Jurkat, Clone E6-1 (cell line): ENCODE measurements around the gene EBI3.
A peak's percentile ranks its signal among the peaks of the same experiment; 100 is the strongest.
"Not testable (repeated sequence)": the region's sequence is repeated elsewhere in the genome, so short reads cannot be mapped to it uniquely, and the experiment has no call there.

Experiments
- DNase-seq: peaks from one replicate; pipeline ENCODE4 v3.0.0-alpha.2; 2011; ENCODE audit warnings: low read depth, low spot score
- H3K4me3 ChIP-seq: 2 replicates; pipeline ENCODE4 v1.5.1; 2011; ENCODE audit warnings: mild to moderate bottlenecking, low read length, control low read depth, moderate library complexity

Gene EBI3

GRCh38 chr19:4232139-4232538 is 2.8 kb downstream of the EBI3 start:
- DNase-seq, H3K4me3 ChIP-seq: not testable (repeated sequence)

- H3K4me3 ChIP-seq, result no peak overlapping the region
Observed at GRCh38 chr19:4232614-4233281, 3.4 kb downstream of the EBI3 start.

GRCh38 chr19:4233282-4233853 is 4.0 kb downstream of the EBI3 start:
- no peak overlapping the region for H3K4me3 ChIP-seq
- peak; percentile 26 for DNase-seq

More at GRCh38 chr19:4232614-4233281, 3.4 kb downstream of the EBI3 start:
- no peak for DNase-seq

GRCh38 chr19:4234142-4234861 is 5.0 kb downstream of the EBI3 start:
- no peak overlapping the region for H3K4me3 ChIP-seq
- no peak for DNase-seq

- H3K4me3 ChIP-seq, result no peak overlapping the region
- no peak for DNase-seq
Observed at GRCh38 chr19:4234862-4235201, 5.5 kb downstream of the EBI3 start.

- not testable (repeated sequence) for DNase-seq, H3K4me3 ChIP-seq
Observed at GRCh38 chr19:4237510-4237909, 8.2 kb downstream of the EBI3 start.

- no peak overlapping the region for H3K4me3 ChIP-seq
- no peak for DNase-seq
Observed at GRCh38 chr19:4238831-4239230, 9.5 kb downstream of the EBI3 start.

GRCh38 chr19:4241824-4242430 is 12.6 kb downstream of the EBI3 start:
- H3K4me3 ChIP-seq, result no peak overlapping the region
- no peak for DNase-seq

- DNase-seq, H3K4me3 ChIP-seq: not testable (repeated sequence)
Observed at GRCh38 chr19:4245938-4246337, 16.6 kb downstream of the EBI3 start.

- DNase-seq, result peak; percentile 99
- peak within 1 kb of the TSS; percentile 92 for H3K4me3 ChIP-seq
Observed at GRCh38 chr19:4246767-4247593, 17.7 kb downstream of the EBI3 start, which contains the start of gene YJU2. Gene YJU2 (plus strand): TSS chr19:4247080. CDS start chr19:4247147, 67 bp downstream.

GRCh38 chr19:4256563-4256962 is 27.2 kb downstream of the EBI3 start:
- H3K4me3 ChIP-seq, result no peak overlapping the region
- DNase-seq, result no peak

- DNase-seq, result no peak
- H3K4me3 ChIP-seq, result no peak overlapping the region
Observed at GRCh38 chr19:4257025-4257424, 27.7 kb downstream of the EBI3 start.

GRCh38 chr19:4258181-4258580 is 28.9 kb downstream of the EBI3 start:
- DNase-seq, result no peak
- no peak overlapping the region for H3K4me3 ChIP-seq

- H3K4me3 ChIP-seq, result no peak overlapping the region
- DNase-seq, result no peak
Observed at GRCh38 chr19:4260613-4261191, 31.4 kb downstream of the EBI3 start.

- DNase-seq, result no peak
Observed at GRCh38 chr19:4264812-4265211, 35.5 kb downstream of the EBI3 start.

GRCh38 chr19:4266253-4267000 is 37.1 kb downstream of the EBI3 start:
- no peak for DNase-seq
- H3K4me3 ChIP-seq, result no peak overlapping the region

More at GRCh38 chr19:4264812-4265211, 35.5 kb downstream of the EBI3 start:
- no peak overlapping the region for H3K4me3 ChIP-seq

- no peak overlapping the region for H3K4me3 ChIP-seq
- peak; percentile 65 for DNase-seq
Observed at GRCh38 chr19:4267101-4267900, 38.0 kb downstream of the EBI3 start.
